ENCODE data around the gene PPP6R2.

DNA sequence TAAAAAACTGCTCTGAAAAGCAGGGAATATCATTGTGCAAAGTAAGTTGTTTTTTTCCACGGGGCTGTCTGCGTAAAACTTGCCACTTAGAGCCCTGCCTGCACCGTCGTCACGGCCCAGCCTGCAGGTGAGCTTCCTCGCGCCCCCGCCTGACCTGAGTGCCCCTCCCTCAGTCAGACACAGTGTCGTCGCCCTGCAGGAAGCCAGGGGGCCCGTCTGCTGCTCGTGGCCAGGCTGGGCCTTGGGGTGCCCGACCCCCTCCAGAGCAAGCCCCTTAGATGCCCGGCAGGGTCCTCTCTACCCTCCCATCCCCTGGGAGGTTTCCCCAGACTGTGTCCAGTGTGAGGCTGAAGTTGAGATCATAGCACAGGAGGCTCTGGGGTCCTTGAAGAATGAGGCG lies 100.1 kb downstream of the PPP6R2 start:
- TF ChIP-seq, protein P1, sequence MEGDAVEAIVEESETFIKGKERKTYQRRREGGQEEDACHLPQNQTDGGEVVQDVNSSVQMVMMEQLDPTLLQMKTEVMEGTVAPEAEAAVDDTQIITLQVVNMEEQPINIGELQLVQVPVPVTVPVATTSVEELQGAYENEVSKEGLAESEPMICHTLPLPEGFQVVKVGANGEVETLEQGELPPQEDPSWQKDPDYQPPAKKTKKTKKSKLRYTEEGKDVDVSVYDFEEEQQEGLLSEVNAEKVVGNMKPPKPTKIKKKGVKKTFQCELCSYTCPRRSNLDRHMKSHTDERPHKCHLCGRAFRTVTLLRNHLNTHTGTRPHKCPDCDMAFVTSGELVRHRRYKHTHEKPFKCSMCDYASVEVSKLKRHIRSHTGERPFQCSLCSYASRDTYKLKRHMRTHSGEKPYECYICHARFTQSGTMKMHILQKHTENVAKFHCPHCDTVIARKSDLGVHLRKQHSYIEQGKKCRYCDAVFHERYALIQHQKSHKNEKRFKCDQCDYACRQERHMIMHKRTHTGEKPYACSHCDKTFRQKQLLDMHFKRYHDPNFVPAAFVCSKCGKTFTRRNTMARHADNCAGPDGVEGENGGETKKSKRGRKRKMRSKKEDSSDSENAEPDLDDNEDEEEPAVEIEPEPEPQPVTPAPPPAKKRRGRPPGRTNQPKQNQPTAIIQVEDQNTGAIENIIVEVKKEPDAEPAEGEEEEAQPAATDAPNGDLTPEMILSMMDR (IDR thresholded peaks at IDR 0.05 in 2 of 3, conservative IDR thresholded peaks at IDR 0.05 in 1 of 3; ENCODE audit: borderline replicate concordance in 1 of 3, insufficient read depth in 1 of 3, low read depth in 2 of 3, low read length in 2 of 3): no peak
- TF ChIP-seq POLR2A (IDR thresholded peaks at IDR 0.05; ENCODE audit: borderline replicate concordance, extremely low read depth, insufficient read depth, insufficient read length) (no peak), EGR1 (IDR thresholded peaks at IDR 0.05; ENCODE audit: low read depth) (no peak), POLR2AphosphoS5 (IDR thresholded peaks at IDR 0.05; ENCODE audit: low read depth, low read length) (no peak)
